H1 (cell line): ENCODE measurements around the gene CPLX1.

Experiments used
- CBX8 ChIP-seq: fragments of 300-800, 300-1000 bp; sonication (generic); IDR thresholded peaks from 2 replicates; pipeline ENCODE4 v1.7.1; 2016; ENCODE audit warnings: low read depth, low read length, borderline replicate concordance
- EP300 ChIP-seq, 2 experiments: IDR thresholded peaks; 1 replicate in 1 of 2; 2 replicates in 1 of 2; pipeline ENCODE4 v1.6.1; 2011 to 2012; ENCODE audit warnings: low read depth in 2 of 2, low read length in 2 of 2, mild to moderate bottlenecking in 2 of 2, borderline replicate concordance in 1 of 2, inconsistent platforms in 1 of 2, moderate library complexity in 1 of 2
- EZH2 ChIP-seq: fragments of 200-600 bp; sonication (generic); IDR thresholded peaks from 2 replicates; pipeline ENCODE4 v1.7.1; 2012; ENCODE audit warnings: low read depth, mild to moderate bottlenecking, moderate library complexity, low read length, inconsistent platforms; ENCODE audit not compliant: severe bottlenecking
- GABPA ChIP-seq: IDR thresholded peaks from 2 replicates; pipeline ENCODE4 v1.6.1; 2011; ENCODE audit warnings: mild to moderate bottlenecking, low read length, moderate library complexity, borderline replicate concordance; ENCODE audit not compliant: insufficient read depth
- JUN ChIP-seq: IDR thresholded peaks from 2 replicates; pipeline ENCODE4 v1.6.1; 2011; ENCODE audit warnings: low read depth, mild to moderate bottlenecking, improper control_type of control experiment, low read length
- PHF8 ChIP-seq: fragments of 200-600 bp; sonication (generic); conservative IDR thresholded peaks from 2 replicates; pipeline ENCODE4 v1.7.1; 2012; ENCODE audit warnings: low read depth, mild to moderate bottlenecking, inconsistent platforms, low read length, moderate library complexity
- POLR2A ChIP-seq, 2 experiments: IDR thresholded peaks; 1 replicate in 1 of 2; 2 replicates in 1 of 2; pipeline ENCODE4 v1.6.1; 2011; ENCODE audit warnings: low read depth in 2 of 2, low read length in 2 of 2, mild to moderate bottlenecking in 2 of 2; ENCODE audit errors: control extremely low read depth in 1 of 2
- POLR2AphosphoS5 ChIP-seq: IDR thresholded peaks from 2 replicates; pipeline ENCODE4 v1.6.1; 2011; ENCODE audit warnings: low read depth, low read length
- SP1 ChIP-seq: IDR thresholded peaks from 2 replicates; pipeline ENCODE4 v1.6.1; 2011; ENCODE audit warnings: low read depth, low read length
- SRF ChIP-seq: IDR thresholded peaks from 2 replicates; pipeline ENCODE4 v1.6.1; 2011; ENCODE audit warnings: mild to moderate bottlenecking, low read depth, low read length, moderate library complexity
- USF2 ChIP-seq: IDR thresholded peaks from 2 replicates; pipeline ENCODE4 v1.6.1; 2011; ENCODE audit warnings: low read length, improper control_type of control experiment
- YY1 ChIP-seq: IDR thresholded peaks from 2 replicates; pipeline ENCODE4 v1.6.1; 2011; ENCODE audit warnings: low read depth, mild to moderate bottlenecking, low read length
- TF ChIP-seq, protein P1 (sequence below), 3 experiments: IDR thresholded peaks; 1 replicate in 2 of 3; 2 replicates in 1 of 3; pipeline versions ENCODE4 v1.5.1 to v1.6.1; 2011; ENCODE audit warnings: low read length in 3 of 3, mild to moderate bottlenecking in 3 of 3, inconsistent platforms in 2 of 3, low read depth in 1 of 3, moderate library complexity in 1 of 3; ENCODE audit not compliant: insufficient read depth in 1 of 3; ENCODE audit errors: control extremely low read depth in 1 of 3
- TF ChIP-seq, protein P2 (sequence below): IDR thresholded peaks from 2 replicates; pipeline ENCODE4 v1.6.1; 2011; ENCODE audit warnings: low read depth, mild to moderate bottlenecking, low read length; ENCODE audit not compliant: insufficient read depth

DNA sequence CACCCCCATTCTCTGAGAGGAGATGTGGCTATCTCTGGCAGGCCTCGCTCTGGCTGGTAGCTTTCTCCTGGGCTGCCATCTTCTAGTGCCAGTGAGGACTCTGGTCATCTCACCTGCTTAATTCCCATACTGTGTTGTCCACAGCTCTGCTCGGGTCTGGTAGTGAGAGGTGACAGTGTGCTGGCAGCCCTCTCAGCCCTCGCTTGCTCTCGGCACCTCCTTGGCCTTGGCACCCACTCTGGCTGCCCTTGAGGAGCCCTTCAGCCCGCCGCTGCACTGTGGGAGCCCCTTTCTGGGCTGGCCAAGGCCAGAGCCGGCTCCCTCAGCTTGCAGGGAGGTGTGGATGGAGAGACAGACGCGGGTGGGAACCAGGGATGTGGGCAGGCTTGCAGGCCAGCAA is 52.7 kb downstream of the CPLX1 start:
- TF ChIP-seq YY1 (no peak), SP1 (no peak), GABPA (no peak), PHF8 (no peak), EP300 (IDR thresholded peaks at IDR 0.05; ENCODE audit: borderline replicate concordance in 1 of 2, low read depth in 2 of 2, low read length in 2 of 2) (no peak), POLR2A (IDR thresholded peaks at IDR 0.05; ENCODE audit: control extremely low read depth in 1 of 2, low read depth in 2 of 2, low read length in 2 of 2) (no peak), EZH2 (no peak), USF2 (no peak), SRF (no peak), JUN (no peak), POLR2AphosphoS5 (no peak), CBX8 (no peak)
- TF ChIP-seq, protein P1, sequence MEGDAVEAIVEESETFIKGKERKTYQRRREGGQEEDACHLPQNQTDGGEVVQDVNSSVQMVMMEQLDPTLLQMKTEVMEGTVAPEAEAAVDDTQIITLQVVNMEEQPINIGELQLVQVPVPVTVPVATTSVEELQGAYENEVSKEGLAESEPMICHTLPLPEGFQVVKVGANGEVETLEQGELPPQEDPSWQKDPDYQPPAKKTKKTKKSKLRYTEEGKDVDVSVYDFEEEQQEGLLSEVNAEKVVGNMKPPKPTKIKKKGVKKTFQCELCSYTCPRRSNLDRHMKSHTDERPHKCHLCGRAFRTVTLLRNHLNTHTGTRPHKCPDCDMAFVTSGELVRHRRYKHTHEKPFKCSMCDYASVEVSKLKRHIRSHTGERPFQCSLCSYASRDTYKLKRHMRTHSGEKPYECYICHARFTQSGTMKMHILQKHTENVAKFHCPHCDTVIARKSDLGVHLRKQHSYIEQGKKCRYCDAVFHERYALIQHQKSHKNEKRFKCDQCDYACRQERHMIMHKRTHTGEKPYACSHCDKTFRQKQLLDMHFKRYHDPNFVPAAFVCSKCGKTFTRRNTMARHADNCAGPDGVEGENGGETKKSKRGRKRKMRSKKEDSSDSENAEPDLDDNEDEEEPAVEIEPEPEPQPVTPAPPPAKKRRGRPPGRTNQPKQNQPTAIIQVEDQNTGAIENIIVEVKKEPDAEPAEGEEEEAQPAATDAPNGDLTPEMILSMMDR (IDR thresholded peaks at IDR 0.05; ENCODE audit: control extremely low read depth in 1 of 3, insufficient read depth in 1 of 3, low read depth in 1 of 3, low read length in 3 of 3), result no peak
- TF ChIP-seq, protein P2, sequence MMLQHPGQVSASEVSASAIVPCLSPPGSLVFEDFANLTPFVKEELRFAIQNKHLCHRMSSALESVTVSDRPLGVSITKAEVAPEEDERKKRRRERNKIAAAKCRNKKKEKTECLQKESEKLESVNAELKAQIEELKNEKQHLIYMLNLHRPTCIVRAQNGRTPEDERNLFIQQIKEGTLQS, result no peak
